GM18909 (cell line): ENCODE results near the gene SLX4IP.

Source experiments
- ATAC-seq: cut with Tn5 transposase; IDR thresholded peaks from one replicate; pipeline ENCODE4 v1.9.1; 2021; ENCODE audit warnings: mild to moderate bottlenecking; ENCODE audit not compliant: unreplicated experiment, poor library complexity

Gene SLX4IP

DNA sequence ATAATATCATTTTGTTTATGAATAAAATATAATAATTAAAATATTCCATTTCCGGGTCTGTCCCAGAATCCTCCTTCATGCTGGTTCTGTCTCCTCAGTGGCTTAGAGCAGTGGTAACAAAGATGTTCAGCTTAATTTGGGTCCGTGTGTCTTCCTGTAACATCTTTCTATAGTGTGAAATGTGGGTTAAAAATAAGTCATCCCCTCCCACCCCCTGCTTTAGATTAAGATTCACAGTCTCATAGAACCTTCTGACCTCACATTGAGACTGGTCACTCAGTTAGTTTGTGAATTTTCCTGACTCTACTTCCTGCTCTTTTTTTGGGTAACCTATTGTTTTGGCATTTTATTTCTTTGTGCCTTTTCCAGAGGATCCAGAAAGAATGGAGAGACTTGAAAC, 55.2 kb downstream of the SLX4IP start:
- no peak for ATAC-seq

DNA sequence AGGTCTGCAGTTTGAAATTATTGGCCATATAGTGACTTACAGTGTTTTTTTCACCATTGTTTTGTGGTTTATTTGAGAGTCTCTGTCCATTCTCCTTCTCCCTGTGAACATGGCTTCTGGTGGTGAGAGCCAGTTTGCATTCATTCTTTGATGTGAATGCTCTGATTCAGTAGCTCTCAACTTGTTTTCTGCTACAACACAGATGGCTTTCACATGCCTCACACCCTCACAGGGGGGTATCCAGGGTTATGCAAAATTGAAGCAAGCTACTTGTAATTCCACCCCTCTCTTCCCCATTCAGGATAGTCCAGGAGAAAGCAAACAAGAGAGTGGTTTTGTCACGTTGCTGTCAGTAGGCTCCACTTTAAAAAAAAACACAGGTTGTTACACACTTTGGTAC, 55.6 kb downstream of the SLX4IP start:
- ATAC-seq = no peak

- no peak for ATAC-seq
Measured at GRCh38 chr20:10492065-10492464, 57.0 kb downstream of the SLX4IP start.

DNA sequence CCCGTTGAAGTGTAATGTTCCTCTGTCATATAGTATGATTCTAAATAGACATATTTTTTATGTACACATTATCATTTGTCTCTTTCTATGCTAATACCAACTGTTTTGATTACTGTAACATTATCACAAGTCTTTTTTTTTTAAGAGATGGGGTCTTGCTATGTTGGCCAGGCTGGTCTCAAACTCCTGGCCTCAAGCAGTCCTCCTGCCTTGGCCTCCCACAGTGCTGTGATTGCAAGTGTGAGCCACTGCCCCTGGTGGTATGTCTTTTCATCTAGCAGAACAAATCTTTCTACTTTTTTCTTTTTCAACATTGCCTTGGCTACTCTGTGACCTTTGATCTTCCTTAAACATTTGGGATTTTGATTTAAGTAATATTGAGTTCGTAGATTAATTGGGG, 57.7 kb downstream of the SLX4IP start:
- no peak for ATAC-seq

DNA sequence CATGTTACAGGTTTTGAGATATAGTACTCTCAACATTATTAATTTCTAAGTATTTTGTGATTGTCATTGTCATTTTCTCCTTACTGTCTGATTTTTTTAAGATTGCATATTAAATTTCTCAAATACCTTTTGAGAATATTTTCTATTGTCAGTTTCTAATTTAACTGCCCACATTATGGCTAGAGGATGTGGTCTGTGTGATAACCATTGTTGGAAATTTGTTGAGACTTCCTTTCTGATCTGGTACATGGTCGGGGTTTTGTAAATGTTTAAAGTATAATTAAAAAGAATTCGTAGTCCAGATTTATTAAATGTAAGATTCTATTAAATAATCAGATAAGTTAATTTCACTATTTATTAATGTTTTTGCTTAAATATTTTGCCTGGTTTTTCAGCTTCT, 60.1 kb downstream of the SLX4IP start:
- ATAC-seq = no peak

DNA sequence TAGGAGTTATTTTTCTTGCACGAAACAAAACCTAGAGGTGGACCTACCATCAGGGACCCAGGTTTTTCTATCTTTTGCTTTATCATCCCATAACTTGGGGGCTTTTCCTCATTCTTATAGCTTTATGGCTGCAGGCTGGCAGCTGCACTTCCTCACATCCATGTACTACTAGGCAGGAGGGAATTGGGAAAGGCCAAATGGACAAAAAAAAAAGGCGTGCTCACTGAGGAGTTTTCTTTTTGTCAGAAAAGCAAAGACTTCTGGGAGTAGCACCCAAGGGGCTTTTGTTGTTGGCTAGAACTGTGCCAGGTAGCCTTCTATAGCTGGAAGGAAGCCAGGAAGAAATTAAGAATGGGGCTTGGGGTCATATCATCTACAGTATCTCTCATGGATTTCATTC, 61.4 kb downstream of the SLX4IP start:
- no peak for ATAC-seq

DNA sequence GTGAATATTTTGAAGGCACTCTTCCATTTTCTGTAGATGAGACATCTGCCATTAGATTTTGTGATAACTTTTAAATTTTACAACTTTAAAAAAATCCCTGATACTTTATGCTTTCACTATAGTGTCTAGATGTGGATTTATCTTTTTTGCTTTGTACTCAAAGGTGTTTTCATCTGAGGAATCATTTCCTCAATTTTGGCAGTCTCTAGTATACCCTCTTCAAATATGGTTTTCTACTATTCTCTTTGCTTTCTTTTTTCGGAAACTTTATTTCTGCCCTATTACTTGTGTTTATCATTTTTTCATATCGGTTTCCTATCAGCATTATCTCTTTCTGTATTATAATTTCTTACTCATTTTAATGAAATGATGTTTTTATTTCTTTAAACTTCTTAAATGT, 62.2 kb downstream of the SLX4IP start:
- no peak for ATAC-seq

DNA sequence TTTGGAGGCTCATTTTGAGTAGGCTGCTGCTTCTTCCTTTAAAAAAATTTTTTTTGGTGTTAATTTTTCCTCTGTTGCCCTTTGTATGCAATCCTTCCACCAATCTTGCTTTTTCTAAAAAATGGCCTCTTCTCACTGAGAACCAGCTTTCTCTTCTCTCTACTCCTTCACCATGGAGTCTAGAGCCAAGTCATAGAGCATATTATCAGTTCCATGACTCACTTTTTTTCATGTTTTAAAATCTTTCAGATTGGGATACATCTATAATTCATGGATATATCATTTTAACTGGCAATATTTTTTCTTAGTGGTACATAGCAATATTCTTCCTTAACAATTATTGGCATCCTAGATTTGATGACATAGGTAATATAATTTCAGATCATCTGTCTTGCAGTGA, 62.7 kb downstream of the SLX4IP start:
- no peak for ATAC-seq

- ATAC-seq = no peak
Measured at GRCh38 chr20:10498200-10498599, 63.1 kb downstream of the SLX4IP start.

- ATAC-seq = no peak
Measured at GRCh38 chr20:10501402-10501801, 66.3 kb downstream of the SLX4IP start.

DNA sequence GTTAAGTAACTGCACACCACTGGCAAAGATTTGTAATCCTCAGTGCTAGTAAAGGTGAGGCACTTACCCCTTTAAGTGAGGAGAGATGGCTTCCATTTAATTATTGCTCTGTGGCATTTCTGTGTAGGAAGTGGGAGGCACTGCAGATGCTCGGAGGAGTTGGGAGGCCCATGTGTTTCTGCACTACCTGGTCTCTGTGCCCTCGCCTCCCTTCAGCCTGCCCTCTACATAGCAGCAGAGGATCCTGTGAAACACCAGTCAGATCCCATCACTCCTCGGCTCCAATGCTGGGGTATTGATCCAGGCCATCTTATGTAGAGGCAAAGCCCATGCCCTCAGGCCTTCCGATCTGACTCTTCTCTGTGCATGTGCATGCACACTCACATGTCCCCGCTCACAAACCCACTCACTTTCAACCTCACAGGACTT, 67.0 kb downstream of the SLX4IP start:
- ATAC-seq = peak; percentile 50

DNA sequence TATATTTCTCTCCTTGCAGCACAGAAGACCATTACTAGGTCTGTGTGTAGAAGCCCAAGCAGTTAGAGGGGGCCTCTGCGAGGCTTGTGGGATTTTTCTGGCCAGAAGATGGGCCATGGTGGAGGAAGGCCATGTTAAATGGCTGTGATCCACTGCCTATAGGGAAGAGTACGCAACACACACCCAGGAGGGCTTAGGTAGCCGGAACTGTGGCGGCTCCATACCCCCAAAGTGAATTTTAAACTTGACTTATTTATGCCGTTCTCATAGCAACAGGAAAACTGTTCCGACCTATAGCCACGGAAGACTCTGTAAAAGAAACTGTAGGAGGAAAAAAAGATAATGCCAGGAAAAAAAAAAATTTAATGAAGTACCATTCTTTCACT, 69.5 kb downstream of the SLX4IP start:
- no peak for ATAC-seq

DNA sequence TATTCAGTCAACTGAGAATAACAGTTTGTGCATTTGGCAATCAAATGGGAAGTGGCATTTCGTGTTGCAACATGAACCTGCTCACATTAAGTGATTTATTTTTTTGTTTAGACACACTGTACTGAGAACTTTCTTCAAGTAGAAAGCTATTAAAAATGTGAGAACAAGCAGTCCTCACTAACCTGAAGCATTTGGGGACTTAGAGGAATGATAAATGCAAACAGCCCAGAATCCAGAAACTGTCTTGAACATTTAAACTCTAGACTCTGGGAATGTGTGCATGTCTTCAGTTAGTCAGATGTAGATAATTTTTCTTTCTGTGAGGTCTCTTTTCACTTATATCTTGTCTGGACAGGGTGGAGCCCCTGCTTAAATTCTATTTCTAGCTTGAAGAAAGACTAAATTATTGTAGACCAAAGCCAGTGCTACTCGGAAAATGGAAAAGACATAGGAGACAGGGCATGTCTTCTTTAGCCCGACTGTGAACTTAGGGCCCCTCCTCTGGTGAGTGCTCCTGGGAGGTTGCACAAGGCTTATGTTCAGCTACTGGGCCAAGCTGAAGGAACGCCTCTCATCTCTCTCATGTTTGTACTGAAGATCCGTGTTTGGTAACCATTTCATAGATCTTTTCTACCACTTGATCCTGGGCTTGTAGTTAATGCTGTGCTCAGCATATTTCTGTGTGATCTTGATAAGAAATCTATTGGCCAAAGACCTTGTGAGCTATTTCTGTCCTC, 70.1 kb downstream of the SLX4IP start:
- ATAC-seq = no peak

- no peak for ATAC-seq
Measured at GRCh38 chr20:10505827-10506226, 70.7 kb downstream of the SLX4IP start.

- no peak for ATAC-seq
Measured at GRCh38 chr20:10507052-10507451, 71.9 kb downstream of the SLX4IP start.

GRCh38 chr20:10508060-10508459, 73.0 kb downstream of the SLX4IP start:
- ATAC-seq = no peak

DNA sequence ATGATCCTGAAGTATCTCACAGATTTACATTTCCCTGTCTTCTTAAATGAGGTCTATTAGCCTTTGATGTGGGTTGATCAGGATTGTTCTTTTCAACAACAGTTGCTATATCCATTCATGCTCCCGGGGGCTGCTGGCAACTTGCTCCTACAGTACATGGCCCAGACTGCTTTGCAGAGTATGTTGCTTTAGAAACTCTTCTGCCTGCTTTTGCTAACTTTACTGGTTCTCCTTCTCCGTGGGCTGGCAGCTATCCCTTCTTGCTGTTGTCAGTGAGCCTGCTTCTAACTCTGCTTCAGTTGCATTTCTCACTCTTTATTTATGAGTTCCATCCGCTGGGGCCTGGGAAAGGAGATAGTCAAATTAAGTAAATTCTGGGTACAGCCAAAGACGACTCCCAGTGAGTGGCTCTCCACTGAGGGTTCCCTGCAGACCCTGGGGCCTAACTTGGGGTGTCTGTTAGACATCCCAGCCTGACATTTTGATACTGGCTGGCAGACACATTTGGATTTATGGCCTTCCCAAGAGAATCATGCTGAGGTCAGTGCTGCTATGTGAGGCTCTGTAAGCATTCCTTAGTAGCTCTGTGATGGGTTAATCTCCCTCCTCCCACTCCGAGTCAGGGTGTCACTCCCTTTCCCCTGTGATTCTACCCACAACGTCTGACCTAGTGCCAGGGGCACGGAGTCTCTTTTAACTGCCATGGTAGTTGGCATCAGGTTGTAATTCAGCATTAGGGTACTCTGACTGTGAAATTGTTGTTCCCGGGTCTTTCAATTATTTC, 73.6 kb downstream of the SLX4IP start:
- no peak for ATAC-seq

GRCh38 chr20:10509376-10509775, 74.3 kb downstream of the SLX4IP start:
- no peak for ATAC-seq

DNA sequence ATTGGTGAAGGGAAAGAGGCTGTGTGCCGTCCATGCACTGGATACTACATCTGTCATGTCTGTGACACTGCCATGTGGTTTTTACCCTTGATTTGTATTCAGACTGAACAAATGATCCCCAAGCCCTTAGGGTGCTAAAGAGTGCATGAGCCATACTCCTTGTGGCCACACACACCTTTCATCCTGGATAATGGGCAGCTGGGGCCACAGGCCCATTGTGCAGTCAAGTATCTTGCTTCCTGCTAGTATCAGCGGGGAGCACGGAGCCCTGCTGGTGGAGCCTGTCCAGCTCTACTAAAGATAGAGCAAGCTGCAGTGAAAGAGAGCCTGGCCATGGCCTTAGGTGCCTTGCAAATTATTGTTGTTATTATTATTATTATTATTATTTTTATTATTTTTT, 75.1 kb downstream of the SLX4IP start:
- no peak for ATAC-seq

- ATAC-seq = peak; percentile 14
Measured at GRCh38 chr20:10511170-10511508, 76.0 kb downstream of the SLX4IP start.

DNA sequence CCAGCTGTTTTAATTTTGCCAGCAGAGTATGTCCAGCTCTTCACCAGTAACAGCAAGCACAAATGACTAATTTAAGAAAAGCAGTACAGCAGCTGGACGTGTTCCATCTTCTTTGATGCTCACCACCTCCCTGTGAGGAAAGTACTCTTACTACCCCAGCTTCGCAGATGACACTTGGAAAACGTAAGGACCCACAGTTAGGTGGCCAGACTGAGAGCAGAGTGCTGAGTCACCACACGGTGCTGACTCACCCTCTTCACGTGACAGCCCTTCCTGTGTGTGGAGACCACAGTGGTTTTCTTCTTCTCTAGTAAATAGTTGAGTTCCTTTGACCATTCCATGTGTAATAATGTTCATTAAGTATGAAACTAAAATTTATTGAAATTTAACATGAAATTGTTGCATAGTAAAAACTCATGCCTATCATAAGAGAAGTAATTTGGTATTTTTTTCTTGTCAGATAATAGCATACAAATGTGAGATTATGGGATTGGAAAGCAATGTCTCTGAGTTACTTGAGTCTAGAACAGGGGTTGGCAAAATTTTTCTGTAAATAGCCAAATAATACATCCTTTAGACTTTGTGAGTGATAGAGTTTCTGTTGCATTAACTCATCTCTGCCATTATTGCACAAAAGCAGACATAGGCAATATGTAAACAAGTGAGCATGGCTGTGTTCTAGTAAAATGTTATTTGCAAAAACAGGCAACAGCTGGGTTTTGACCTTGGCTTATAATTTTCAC, 76.6 kb downstream of the SLX4IP start:
- ATAC-seq = peak; percentile 98
